GM12878 (cell line): Measurements from ENCODE around the gene PRRC2A. TPM values are rescaled to one million over a fixed set of nuclear protein-coding genes. Genes with fewer than 3 reads are reported as not detected.

ENCODE experiments used
- ASH2L ChIP-seq: fragments of 300-600, 200-600 bp; sonication (generic); IDR thresholded peaks from 2 replicates; pipeline ENCODE4 v1.6.1; 2017; ENCODE audit warnings: low read depth, mild to moderate bottlenecking, borderline replicate concordance
- BCL11A ChIP-seq: IDR thresholded peaks from 2 replicates; pipeline ENCODE4 v1.6.1; 2011; ENCODE audit warnings: low read depth, low read length
- BHLHE40 ChIP-seq, 2 experiments: fragments of 450-650 bp in 1 of 2; IDR thresholded peaks; 2 replicates each; pipeline ENCODE4 v1.6.1; 2011 to 2017; ENCODE audit warnings: low read depth in 2 of 2, borderline replicate concordance in 1 of 2, improper control_type of control experiment in 1 of 2, low read length in 1 of 2, mild to moderate bottlenecking in 1 of 2
- CHD2 ChIP-seq: IDR thresholded peaks from 2 replicates; pipeline ENCODE4 v1.6.1; 2011; ENCODE audit warnings: low read depth, low read length, improper control_type of control experiment, borderline replicate concordance
- CREB1 ChIP-seq: IDR thresholded peaks from 2 replicates; pipeline ENCODE4 v1.6.1; 2012; ENCODE audit warnings: low read depth, mild to moderate bottlenecking, inconsistent platforms
- HCFC1 ChIP-seq: fragments of 150-350 bp; IDR thresholded peaks from 2 replicates; pipeline ENCODE4 v1.6.1; 2014; ENCODE audit warnings: low read length
- HDGF ChIP-seq: fragments of 450-650 bp; IDR thresholded peaks from 2 replicates; pipeline ENCODE4 v1.6.1; 2016; ENCODE audit warnings: antibody characterized with exemption
- IRF4 ChIP-seq: IDR thresholded peaks from 2 replicates; pipeline ENCODE4 v1.6.1; 2011; ENCODE audit warnings: low read depth, low read length
- MEF2B ChIP-seq: fragments of 450-650 bp; IDR thresholded peaks from 2 replicates; pipeline ENCODE4 v1.6.1; 2018; ENCODE audit warnings: mild to moderate bottlenecking, moderate library complexity; ENCODE audit not compliant: partially characterized antibody, poor library complexity, severe bottlenecking
- RCOR1 ChIP-seq: conservative IDR thresholded peaks from 2 replicates; pipeline ENCODE4 v1.6.1; 2012; ENCODE audit warnings: low read depth, low read length, improper control_type of control experiment
- SIN3A ChIP-seq: IDR thresholded peaks from 2 replicates; pipeline ENCODE4 v1.6.1; 2012; ENCODE audit warnings: low read depth, low read length, improper control_type of control experiment
- SREBF2 ChIP-seq: IDR thresholded peaks from 2 replicates; pipeline ENCODE4 v1.6.1; 2012; ENCODE audit warnings: mild to moderate bottlenecking, low read length
- TBL1XR1 ChIP-seq: IDR thresholded peaks from 2 replicates; pipeline ENCODE4 v1.6.1; 2012; ENCODE audit warnings: low read depth, low read length, improper control_type of control experiment
- TCF12 ChIP-seq: IDR thresholded peaks from 2 replicates; pipeline ENCODE4 v1.6.1; 2011; ENCODE audit warnings: low read depth, mild to moderate bottlenecking, low read length
- WRNIP1 ChIP-seq: IDR thresholded peaks from 2 replicates; pipeline ENCODE4 v1.6.1; 2011; ENCODE audit warnings: low read depth, low read length, improper control_type of control experiment, borderline replicate concordance
- YBX1 ChIP-seq: fragments of 450-650 bp; IDR thresholded peaks from 2 replicates; pipeline ENCODE4 v1.6.1; 2016; ENCODE audit warnings: antibody characterized with exemption
- YY1 ChIP-seq: IDR thresholded peaks from 2 replicates; pipeline ENCODE4 v1.6.1; 2011; ENCODE audit warnings: low read depth, mild to moderate bottlenecking, low read length
- polyA plus RNA-seq, 11 experiments: library from polyadenylated mRNA; depleted of rRNA in 4 of 11; unstranded in 6 of 11; stranded (reverse) in 5 of 11; fragments of >200 nt; fragmentation: Nextera tagmentation in 4 of 11; fragmentation: Illumina TruSeq in 1 of 11; extraction: Ambion mirVana in 4 of 11; extraction: Trizol in 1 of 11; gene quantifications; 1 replicate in 1 of 11; 2 replicates in 10 of 11; pipeline versions ENCODE4 v1.2.1 to v1.2.3, GENCODE V29; 2011 to 2016; ENCODE audit warnings: inconsistent platforms in 2 of 11, missing spikeins in 2 of 11, low read depth in 1 of 11
- total RNA-seq, 4 experiments: library from RNA; depleted of rRNA in 3 of 4; stranded (reverse); fragments of >200 nt in 3 of 4; fragmentation: Illumina TruSeq in 1 of 4; extraction: Trizol in 1 of 4; gene quantifications; 2 replicates each; pipeline versions ENCODE4 v1.2.1 to v1.2.3, GENCODE V29; 2013 to 2021
- TF ChIP-seq, protein P1 (sequence below): IDR thresholded peaks from 2 replicates; pipeline ENCODE4 v1.6.1; 2012; ENCODE audit warnings: low read depth, low read length, improper control_type of control experiment
- TF ChIP-seq, protein P2 (sequence below): IDR thresholded peaks from 2 replicates; pipeline ENCODE4 v1.6.1; 2012; ENCODE audit warnings: low read length, inconsistent platforms
- TF ChIP-seq, protein P3 (sequence below): fragments of 450-650 bp; conservative IDR thresholded peaks from 2 replicates; pipeline ENCODE4 v1.6.1; 2017; ENCODE audit warnings: mild to moderate bottlenecking, moderate library complexity
- TF ChIP-seq, protein P4 (sequence below): fragments of 450-650 bp; formaldehyde crosslinking; IDR thresholded peaks from 2 replicates; pipeline ENCODE4 v1.4.0; 2020; ENCODE audit warnings: mild to moderate bottlenecking, moderate library complexity
- TF ChIP-seq, protein P5 (sequence below): IDR thresholded peaks from 2 replicates; pipeline ENCODE4 v1.6.1; 2011; ENCODE audit warnings: low read depth, mild to moderate bottlenecking, low read length, moderate library complexity, borderline replicate concordance; ENCODE audit errors: extremely low read depth
- TF ChIP-seq, protein P6 (sequence below): IDR thresholded peaks from 2 replicates; pipeline ENCODE4 v1.6.1; 2011; ENCODE audit warnings: borderline replicate concordance, low read depth, mild to moderate bottlenecking, moderate library complexity, low read length; ENCODE audit not compliant: insufficient read depth, poor library complexity, severe bottlenecking

Gene PRRC2A
- total and polyA plus RNA-seq, 10 of the 15 experiments (the other 5 are each of a cell fraction or from before 2014, with no cell fraction given), result 0.40 to 244 (median 61.3) TPM

DNA sequence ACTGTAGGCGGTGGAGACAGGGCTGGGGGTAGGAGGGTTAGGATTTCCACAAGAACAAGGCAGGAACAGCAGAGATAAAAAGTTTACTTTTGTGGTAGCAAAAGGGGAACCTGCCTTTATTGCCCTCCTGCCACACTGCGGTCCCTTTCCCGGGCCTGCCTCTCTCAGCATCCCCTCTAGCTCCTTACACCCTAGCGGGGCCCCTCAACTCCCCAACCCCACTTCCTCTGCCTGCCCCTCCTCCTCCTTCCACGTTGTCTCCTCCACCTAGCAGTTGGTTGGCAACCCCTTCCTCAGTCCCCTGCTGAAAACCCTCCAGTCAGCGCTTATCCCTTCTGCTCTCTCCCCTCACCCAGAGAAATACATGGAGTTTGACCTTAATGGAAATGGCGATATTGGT is 4.8 kb upstream of the PRRC2A start (continued):
- peak; percentile 32; the same call in 1 of the 2 replicates for TF ChIP-seq CREB1
- no peak for TF ChIP-seq MEF2B
- no peak for TF ChIP-seq ASH2L
- no peak for TF ChIP-seq SREBF2
- TF ChIP-seq, protein P1, sequence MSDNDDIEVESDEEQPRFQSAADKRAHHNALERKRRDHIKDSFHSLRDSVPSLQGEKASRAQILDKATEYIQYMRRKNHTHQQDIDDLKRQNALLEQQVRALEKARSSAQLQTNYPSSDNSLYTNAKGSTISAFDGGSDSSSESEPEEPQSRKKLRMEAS, result no peak
- TF ChIP-seq BCL11A, result no peak
- no peak for TF ChIP-seq TBL1XR1
- no peak for TF ChIP-seq TCF12
- TF ChIP-seq HCFC1, result no peak
- TF ChIP-seq, protein P2, sequence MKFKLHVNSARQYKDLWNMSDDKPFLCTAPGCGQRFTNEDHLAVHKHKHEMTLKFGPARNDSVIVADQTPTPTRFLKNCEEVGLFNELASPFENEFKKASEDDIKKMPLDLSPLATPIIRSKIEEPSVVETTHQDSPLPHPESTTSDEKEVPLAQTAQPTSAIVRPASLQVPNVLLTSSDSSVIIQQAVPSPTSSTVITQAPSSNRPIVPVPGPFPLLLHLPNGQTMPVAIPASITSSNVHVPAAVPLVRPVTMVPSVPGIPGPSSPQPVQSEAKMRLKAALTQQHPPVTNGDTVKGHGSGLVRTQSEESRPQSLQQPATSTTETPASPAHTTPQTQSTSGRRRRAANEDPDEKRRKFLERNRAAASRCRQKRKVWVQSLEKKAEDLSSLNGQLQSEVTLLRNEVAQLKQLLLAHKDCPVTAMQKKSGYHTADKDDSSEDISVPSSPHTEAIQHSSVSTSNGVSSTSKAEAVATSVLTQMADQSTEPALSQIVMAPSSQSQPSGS, result no peak
- TF ChIP-seq YY1, result 0 out of 2 replicates have a peak, but pooled peaks have one; percentile 29
- TF ChIP-seq, protein P3, sequence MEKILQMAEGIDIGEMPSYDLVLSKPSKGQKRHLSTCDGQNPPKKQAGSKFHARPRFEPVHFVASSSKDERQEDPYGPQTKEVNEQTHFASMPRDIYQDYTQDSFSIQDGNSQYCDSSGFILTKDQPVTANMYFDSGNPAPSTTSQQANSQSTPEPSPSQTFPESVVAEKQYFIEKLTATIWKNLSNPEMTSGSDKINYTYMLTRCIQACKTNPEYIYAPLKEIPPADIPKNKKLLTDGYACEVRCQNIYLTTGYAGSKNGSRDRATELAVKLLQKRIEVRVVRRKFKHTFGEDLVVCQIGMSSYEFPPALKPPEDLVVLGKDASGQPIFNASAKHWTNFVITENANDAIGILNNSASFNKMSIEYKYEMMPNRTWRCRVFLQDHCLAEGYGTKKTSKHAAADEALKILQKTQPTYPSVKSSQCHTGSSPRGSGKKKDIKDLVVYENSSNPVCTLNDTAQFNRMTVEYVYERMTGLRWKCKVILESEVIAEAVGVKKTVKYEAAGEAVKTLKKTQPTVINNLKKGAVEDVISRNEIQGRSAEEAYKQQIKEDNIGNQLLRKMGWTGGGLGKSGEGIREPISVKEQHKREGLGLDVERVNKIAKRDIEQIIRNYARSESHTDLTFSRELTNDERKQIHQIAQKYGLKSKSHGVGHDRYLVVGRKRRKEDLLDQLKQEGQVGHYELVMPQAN, result no peak
- no peak for TF ChIP-seq YBX1
- TF ChIP-seq, protein P4, sequence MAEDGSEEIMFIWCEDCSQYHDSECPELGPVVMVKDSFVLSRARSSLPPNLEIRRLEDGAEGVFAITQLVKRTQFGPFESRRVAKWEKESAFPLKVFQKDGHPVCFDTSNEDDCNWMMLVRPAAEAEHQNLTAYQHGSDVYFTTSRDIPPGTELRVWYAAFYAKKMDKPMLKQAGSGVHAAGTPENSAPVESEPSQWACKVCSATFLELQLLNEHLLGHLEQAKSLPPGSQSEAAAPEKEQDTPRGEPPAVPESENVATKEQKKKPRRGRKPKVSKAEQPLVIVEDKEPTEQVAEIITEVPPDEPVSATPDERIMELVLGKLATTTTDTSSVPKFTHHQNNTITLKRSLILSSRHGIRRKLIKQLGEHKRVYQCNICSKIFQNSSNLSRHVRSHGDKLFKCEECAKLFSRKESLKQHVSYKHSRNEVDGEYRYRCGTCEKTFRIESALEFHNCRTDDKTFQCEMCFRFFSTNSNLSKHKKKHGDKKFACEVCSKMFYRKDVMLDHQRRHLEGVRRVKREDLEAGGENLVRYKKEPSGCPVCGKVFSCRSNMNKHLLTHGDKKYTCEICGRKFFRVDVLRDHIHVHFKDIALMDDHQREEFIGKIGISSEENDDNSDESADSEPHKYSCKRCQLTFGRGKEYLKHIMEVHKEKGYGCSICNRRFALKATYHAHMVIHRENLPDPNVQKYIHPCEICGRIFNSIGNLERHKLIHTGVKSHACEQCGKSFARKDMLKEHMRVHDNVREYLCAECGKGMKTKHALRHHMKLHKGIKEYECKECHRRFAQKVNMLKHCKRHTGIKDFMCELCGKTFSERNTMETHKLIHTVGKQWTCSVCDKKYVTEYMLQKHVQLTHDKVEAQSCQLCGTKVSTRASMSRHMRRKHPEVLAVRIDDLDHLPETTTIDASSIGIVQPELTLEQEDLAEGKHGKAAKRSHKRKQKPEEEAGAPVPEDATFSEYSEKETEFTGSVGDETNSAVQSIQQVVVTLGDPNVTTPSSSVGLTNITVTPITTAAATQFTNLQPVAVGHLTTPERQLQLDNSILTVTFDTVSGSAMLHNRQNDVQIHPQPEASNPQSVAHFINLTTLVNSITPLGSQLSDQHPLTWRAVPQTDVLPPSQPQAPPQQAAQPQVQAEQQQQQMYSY (CRISPR knock-in tag), result no peak
- TF ChIP-seq HDGF, result no peak
- no peak for TF ChIP-seq WRNIP1
- no peak; the same call in 1 of the 2 replicates for TF ChIP-seq RCOR1
- TF ChIP-seq SIN3A, result no peak
- no peak; a peak in 1 of 4 replicates for TF ChIP-seq BHLHE40 (IDR thresholded peaks at IDR 0.05; ENCODE audit: borderline replicate concordance in 1 of 2, low read depth in 2 of 2, low read length in 1 of 2)
- no peak for TF ChIP-seq IRF4
- TF ChIP-seq, protein P5, sequence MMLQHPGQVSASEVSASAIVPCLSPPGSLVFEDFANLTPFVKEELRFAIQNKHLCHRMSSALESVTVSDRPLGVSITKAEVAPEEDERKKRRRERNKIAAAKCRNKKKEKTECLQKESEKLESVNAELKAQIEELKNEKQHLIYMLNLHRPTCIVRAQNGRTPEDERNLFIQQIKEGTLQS, result no peak
- TF ChIP-seq CHD2, result 0 out of 2 replicates have a peak, but pooled peaks have one; percentile 50
- TF ChIP-seq, protein P6, sequence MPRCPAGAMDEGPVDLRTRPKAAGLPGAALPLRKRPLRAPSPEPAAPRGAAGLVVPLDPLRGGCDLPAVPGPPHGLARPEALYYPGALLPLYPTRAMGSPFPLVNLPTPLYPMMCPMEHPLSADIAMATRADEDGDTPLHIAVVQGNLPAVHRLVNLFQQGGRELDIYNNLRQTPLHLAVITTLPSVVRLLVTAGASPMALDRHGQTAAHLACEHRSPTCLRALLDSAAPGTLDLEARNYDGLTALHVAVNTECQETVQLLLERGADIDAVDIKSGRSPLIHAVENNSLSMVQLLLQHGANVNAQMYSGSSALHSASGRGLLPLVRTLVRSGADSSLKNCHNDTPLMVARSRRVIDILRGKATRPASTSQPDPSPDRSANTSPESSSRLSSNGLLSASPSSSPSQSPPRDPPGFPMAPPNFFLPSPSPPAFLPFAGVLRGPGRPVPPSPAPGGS, result no peak
